NCI-H2171 (cell line): ENCODE measurements around the gene SELENOO.
A peak's percentile ranks its signal among the peaks of the same experiment; 100 is the strongest.

Source experiments
- DNase-seq: peaks from one replicate; lab custom pipeline; 2025; lab: John Stamatoyannopoulos, UW

SELENOO gene

DNA sequence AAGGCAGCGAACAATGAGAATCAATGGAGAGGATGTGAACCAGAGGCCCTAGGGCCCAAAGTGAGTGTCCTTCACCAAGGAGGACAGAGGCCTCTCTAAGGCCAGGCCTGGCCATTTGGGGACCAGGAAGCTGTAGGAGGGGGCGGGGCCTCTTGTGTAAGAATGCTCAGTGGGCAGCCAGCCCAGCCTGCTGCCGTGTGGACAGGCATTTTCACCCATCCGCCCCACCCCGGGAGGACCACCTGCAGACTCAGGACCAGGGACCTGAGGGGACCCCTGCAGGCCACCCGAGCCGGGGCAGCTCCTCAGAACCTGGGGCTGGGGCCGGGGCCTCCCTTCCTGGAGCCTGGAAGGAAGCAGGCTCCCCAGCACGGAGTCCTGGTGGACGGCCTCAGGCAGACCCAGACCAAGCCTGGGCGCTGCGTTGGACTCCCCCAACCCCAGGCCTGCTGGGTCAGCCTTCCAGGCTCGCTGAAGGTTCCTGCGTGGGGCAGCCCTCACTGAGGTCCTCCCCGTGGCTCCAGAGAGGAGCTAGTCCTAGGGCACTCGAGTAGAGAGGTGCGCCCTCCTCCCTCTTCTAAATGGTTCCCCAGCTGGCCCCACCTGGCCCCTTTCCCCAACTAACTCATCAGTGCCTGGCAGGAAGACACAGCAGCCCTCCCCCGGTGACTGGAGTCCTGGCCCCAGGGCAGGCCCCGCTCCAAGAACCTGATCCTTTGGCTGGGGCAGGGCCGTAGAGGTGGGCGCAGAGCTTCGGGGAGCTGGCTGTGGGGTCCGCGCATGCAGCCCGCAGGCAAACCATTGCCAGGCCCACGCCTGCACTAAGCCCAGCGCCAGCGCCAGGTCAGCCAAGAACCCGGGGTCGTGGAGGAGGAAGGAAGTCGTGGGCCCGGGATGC lies 16.6 kb upstream of the SELENOO start:
- DNase-seq: no peak

DNA sequence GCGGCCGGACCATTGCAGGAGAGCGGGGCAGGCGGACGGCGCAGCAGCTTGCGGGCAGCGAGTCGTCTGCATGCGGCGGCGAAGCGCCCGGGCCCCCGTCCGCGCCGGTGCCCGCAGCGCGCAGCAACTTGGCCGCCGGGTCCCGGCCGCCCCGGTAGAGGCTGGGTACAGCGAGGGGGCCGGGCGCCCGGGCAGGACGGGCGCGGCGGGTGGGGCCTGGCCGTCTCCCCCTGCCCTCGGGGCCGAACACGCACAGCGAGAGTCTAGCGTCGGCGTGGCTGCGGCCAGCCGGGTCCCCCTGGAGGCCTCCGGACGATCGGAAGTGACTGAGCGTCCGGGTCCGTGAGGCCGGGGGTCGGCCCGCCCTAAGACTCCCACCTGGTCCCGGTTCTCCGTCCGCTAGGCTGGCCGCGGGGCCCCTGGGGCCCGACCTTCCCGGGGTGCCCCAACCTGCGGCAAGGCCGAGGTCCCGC lies 15.9 kb upstream of the SELENOO start:
- DNase-seq: no peak

DNA sequence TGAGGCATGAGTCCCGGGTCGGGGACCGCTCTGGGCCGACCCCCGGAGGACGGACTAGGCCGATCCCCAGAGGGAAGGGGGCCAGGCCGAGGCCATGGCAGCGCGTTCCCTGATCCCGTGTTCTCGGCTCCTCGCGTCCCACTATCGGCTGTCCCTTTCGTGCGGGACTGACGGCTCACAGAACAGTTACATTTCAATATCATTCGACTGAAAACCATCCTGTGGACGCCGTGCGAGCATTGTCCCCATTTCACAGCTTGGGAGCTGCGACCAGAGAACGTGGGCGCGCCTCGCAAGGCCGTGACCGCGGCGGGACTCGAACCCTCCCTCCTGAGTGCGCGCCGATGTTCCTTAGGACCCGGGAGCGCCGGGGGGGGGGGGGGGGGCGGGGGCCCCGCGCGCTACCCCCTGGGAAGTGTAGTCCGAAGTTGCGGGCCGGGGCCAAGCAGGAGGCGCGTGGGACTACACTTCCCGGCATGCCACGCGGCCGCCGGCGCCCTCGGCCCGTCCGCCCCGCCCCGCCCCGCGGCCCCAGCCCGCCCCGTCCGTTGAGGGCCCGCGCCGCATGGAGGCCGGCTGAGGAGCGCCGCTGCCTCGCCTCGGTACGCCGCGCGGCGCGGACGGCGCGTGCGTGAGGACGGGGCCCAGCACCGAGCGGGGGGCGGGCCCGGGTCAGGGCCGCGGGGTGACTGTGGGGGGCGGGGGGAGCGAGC lies 15.3 kb upstream of the SELENOO start, which contains the start of gene TRABD:
TSS of gene TRABD (plus strand) at position 539 of the 713 bp plus-strand sequence. CDS start 7,148 bp downstream, outside the sequence.
- peak; percentile 93 for DNase-seq

DNA sequence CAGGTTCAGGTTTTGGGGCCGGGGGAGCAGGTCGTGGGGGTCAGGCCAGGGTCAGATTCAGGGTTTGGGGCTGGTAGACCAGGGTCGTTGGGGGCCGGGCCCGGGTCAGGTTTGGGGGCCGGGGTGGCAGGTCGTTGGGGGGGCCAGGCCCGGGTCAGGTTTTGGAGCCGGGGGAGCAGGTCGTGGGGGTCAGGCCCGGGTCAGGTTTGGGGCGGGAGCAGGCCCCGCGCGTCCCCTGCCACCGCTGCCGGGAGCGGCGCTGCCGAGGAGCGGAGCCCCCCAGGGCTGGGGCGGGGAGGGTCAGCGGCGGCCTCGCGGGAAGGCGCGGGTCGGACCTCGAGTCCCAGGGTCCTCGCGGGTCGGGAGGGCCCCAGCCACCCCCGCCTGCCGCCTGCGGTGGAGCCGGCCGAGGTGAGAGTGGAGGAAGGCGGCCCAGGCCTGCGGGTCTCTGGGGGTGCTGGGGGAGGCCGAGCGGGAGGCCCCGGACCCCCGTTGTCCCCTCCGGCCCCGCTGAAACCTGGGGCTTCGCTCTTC lies 14.6 kb upstream of the SELENOO start:
- DNase-seq: no peak

DNA sequence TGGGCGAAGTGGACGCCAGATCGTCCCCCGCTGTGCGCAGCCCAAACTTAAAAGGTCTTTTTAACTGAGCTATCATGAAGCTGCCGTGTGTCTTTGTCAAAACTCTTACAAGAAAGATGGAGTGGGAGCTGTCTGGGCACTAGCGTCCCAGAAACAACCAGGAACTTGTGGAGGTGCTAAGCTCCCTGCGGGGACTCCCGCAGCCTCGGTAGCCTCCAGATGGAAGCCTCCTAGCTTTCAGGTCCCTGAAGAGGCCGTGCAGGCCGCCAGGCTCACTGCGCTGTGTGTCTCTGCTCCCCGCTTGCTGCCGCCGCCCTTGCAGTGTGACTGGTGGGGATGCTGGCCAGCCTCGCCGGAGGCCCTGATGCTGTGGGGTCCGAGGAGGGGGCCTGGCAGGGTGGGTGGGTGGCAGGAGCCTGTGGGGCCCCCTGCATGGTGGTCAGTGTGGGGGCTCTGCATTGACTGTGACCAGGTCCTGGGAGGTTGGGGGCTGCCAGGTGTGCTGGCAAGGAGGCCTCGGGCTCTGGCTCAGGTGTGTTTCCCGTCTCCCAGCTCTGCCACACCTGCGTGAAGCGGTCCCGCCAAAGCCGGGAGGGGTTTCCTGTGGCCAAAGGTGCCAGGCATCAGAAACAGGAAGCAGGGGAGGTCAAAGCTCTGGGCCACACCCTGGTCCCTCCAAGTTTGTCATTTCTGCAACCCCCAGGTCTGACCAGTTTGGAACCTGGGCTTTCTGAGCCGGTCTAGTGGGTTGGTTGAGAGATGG lies 13.9 kb upstream of the SELENOO start:
- no peak for DNase-seq

DNA sequence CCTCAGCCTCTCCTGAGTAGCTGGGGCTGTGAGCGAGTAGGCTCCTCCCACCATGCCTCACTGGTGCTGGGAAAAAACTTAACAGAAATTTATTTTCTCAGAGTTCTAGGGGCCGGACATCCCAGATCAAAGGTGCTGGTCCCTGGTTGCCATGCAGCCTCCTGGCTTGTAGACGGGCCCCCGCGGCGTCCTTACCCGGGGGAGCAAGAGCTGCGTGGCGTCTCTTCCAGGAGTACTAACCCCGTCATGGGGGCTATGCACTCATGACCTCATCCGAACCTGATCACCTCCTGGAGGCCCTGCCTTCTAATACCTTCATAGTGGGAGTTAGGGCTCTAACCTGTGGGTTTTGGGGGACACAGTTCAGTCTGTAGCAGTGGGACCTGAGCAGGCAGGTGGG lies 12.5 kb upstream of the SELENOO start:
- DNase-seq: no peak

DNA sequence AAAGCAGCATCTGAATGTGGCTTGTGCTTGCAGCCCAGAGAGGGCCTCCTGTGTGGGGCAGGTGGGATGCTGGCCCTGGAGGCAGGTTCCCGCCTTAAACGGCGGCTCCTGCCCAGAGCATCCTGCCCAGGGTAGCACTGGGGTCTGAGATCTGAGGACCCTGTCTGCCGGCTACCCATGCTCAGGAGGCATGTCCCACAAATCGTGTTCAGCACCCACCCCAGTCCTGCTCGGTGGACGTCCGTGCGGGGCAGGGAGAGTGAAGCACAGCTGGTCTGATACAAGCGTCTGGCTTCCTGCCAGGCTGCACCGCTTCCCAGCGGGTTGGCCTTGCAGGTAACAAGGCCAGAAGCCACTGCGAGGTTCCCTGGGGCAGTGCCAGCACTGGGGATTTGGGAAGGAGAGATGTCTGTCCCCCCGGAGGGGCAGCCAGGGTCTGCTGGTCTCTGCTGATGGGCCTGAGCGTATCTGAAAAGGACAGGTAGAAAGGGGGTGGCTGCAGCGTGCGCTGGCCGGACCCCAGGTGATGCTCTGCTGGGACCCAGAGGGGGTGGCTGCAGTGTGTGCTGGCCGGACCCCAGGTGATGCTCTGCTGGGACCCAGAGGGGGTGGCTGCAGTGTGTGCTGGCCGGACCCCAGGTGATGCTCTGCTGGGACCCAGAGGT lies 11.5 kb upstream of the SELENOO start:
- peak; percentile 26 for DNase-seq

DNA sequence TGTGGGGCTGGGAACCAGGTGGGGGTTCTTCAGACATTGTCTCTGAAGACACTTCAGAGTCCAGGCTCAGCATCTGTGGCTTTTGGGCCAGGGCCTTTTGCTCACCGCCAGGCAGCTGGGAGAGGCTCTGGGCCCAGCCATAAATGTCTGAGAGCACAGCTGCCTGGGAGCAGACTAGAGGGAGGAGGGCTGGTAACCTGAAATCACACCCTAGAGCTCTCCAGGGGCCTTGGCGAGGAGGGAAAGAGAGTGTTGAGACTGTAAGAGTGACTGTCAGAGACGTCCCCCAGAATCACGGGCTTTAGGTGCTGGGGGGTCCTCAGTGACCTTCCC lies 11.0 kb upstream of the SELENOO start:
- DNase-seq: no peak

DNA sequence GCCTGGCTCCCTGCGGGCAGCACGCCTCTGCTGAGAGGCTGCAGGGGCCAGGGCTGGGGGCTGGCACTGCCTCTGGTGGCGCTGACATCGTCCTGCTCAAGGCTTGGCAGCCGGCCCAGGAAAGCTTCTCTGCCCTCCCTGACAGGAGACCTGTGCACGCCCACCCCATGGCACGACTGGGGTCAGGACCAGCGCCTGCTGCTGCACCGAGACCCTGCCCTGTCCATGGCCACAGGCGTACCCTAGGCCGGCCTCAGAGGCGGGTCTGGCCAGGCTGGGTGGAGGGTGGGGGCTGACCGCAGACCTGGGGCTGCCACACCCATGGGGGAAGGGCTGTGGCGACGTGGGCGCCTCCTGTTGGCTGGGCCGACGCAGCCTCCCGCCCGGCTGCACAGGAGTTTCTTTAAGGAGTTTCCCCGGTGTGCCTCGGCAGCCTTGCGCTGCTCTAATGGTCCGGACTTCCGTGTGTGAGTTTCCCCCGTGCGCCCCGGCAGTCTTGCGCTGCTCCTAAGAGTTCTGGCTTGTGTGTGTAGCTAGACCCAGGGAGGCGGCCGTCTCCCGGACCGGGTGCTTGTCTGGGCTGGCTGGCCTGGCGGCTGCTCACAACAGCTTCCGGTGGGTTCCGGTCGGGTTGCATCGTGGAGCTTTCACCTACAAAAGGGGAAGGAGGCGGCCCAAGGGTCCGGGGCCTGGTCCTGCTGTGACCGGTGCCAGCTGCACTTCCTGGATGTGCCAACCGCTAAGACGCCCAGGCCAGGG lies 10.4 kb upstream of the SELENOO start:
- DNase-seq: peak; percentile 46

DNA sequence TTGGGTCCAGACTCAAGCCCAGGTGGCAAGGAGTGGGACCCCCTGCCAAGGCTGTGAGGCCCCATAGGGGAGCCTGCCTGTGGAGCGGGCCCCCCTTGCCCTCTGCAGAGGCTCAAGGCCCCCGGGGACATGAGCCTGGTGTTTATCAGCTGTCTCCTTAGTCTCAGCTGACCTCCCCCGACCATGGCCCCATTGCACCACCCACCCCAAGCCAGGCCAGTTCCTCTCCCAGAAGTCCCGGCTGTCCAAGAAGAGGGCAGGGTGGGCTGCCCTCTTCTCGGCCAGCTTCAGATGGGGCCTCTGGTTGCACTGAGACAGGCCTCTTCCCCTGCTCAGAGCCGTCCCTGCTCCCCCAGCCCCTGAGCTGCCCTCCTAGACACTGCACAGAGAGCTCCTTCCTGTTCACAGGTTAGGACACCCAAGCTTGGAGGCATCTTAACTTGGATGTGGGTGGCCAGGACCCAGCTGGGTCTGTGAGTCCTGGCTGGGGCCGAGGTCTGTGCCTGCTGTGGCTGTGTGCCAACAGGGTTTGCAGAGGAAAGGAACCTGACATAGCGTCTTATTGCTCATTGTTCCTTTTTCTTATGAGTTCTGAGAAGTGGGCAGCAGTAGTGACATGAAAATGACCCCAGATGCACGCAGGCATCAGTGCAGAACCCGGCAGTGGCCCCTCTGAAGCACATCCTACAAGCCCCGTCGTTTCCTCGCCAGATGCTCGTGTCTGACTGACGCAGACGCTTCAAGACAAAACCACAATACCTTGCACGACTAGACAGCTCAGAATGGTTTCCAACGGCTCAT lies 9.7 kb upstream of the SELENOO start:
- DNase-seq: no peak

DNA sequence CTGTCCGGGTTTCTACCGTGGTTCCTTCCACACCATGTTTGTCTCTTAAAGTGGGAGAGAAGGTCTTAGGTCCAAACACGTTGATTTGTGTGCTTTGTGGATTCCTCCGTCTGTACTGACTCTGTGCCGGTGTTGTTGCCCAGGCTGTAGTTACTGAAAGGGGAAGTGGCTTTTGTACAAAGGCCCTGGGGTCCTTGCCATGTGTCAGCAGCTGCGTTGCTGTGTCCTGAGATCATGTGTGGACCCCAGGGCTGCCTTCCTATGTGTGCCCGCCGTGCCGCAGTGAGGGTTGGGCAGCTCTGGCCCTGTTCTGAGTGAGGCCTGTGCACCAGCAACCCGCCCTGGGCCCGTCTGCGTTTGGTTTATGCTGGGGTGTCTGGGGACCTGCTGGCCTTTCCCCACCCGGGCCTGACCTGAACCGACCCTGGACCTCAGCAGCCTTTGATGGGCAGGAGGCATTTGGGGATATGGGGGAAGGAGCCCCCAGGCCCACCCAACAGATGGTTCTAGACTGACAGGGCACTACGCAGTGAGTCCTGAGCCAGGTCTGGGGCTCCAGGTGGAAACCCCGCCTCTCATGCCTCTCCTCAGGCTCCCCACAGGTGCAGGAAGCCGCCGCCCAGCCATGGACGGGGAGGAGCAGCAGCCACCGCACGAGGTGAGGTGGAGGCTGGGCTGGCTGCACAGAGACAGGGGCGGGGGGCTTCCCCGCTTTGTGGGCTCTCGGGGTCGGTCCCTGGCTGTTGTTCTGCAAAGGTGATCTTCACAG lies 8.2 kb upstream of the SELENOO start:
- DNase-seq: no peak

DNA sequence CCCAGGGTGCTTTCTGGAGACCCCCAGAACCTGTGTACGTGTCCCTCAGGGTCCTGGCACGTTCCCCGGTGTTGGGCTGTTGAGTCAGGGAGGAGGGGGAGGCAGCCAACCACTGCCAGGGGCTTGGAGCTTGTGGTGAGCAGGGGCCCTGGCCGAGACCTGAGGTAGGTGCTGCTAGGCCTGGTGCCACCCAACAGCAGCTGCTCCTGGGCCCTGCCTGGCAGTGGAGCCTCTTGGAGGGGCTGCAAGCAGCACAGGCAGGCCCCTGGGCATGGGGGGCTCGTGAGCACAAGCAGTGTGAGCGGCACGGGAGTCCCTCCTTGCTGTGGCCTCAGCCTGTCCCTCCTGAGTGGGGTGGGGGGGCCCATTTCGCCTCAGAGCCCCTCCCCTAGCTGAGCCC lies 7.2 kb upstream of the SELENOO start:
- no peak for DNase-seq

DNA sequence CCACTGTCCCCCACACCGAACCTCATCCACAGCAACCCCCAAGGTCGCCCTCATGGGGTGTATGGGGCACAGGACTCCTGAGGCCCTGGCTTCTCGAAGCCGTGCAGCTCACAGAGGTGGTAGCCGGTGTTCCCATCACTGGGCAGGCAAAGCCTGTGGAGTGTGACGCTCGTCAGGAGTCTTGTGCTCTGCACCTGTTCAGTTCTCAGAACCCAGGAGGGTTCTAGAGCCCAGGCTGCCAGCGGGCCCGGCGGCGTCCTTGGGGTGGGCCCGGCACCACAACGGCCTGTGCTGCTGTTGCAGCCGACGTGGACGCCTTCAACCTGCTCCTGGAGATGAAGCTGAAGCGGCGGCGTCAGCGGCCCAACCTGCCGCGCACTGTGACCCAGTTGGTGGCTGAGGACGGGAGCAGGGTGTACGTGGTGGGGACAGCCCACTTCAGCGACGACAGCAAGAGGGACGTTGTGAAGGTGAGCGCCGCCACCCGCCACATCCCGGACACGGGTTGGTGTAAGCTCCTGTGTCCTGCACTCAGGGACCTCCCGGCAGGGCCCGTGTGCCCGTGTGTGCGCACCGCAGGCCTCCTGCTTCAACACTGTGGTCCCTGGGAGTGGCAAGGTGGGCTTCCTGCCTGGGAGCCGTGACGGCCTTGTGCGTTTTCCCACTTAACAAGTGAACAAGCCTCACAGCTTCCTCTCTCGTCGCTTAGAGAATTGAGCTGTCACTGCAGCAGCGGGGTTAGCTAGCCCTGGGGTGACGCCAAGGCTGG lies 6.6 kb upstream of the SELENOO start:
- DNase-seq: no peak

DNA sequence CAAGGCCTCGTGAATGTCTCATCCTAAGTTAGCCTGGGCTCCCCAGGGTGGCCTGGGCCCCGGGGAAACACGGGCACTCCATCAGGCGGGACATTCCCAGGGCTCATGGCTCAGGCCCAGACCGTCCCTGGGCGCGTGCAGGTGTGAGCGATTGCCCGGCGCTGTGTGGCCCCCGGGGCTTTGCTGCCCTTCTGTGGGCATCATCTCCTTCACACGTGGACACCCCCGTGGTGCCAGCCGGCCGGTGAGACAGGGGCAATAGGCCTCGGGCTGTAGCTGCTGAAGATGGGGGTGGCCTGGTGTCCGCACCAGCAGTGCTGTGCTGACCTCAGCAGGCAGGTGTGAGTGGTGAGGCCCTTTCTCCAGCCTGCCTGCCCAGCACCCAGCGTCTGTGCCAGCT lies 4.6 kb upstream of the SELENOO start:
- DNase-seq: no peak

DNA sequence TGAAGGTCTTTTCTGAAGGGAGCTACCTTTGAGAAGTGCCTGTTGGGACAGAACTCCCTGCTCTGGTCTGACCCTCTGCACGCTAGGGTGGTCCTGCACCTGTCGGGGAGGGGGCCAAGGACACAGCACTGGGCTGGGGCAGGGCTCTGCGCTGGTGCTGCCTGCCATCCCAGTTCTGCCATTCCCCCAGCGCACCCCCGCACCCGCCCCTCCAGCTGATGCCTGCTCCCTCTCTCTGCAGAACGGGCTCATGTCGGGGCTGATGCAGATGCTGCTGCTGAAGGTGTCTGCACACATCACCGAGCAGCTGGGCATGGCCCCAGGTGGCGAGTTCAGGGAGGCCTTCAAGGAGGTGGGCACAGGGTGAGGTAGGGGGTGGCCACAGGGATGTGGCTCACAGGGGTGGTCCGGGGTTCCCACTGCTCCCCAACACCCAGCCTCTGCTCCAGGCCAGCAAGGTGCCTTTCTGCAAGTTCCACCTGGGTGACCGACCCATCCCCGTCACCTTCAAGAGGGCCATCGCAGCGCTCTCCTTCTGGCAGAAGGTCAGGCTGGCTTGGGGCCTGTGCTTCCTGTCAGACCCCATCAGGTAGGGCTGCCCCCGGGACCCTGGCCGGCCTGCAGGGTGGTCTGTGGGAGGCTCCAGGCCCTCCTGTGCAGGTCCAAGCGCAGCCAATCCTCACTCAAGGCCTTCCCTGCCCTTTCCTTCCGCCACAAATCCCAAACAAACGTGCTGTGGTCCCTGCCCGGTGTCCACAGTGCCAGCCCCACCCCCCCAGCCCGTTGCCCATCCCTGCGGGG lies 3.6 kb upstream of the SELENOO start:
- no peak for DNase-seq

DNA sequence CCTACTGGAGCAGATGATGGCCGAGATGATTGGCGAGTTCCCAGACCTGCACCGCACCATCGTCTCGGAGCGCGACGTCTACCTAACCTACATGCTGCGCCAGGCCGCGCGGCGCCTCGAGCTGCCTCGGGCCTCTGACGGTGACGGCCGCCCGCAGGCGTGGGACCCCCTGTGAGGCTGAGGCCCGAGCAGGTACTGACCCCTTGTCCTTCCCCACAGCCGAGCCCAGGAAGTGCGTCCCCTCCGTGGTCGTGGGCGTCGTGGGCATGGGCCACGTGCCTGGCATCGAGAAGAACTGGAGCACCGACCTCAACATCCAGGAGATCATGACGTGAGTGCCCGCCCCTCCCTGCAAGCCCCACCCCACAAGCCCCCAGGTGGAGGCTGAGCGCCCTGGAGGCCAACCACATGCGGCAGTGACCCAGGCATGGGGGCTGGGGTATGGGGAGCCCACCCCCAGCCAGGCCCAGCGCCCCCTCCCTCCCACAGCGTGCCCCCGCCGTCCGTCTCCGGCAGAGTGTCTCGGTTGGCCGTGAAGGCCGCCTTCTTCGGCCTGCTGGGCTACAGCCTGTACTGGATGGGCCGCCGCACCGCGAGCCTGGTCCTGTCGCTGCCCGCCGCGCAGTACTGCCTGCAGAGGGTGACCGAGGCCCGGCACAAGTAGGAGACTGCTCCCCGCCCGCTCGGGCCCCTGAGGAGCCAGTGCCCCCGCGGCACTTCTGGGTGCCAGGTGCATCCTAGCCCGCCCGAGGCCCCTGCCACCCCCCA lies 2.8 kb upstream of the SELENOO start:
- no peak for DNase-seq

DNA sequence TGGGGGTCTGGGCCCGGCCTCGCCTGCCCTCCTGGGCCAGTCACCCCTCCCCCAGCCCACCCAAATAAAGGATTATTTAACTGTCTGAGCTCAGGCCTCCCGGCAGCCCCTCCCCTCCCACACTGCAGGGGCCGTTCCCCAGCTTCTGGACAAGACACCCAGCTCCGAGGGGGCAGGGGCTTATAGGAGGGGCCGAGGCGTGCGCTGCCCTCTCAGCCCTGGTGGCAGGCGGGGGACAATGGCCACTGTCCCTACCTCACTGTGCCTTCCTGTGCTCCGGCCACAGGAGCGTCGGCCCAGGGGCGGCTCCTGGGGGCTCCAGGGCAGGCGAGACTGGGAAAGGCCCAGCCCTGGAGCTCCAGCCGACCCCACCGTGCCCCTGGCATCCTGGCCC lies 2.2 kb upstream of the SELENOO start:
- DNase-seq: no peak
